Pancreas (tissue), 10 donors: ENCODE data around the gene TFAP2A. TPM values are rescaled to one million over a fixed set of nuclear protein-coding genes. Genes with fewer than 3 reads are reported as not detected.

Experiments
- ATAC-seq, 4 donors: fragments of 200-7000 bp; cut with Tn5 transposase; one replicate each; pipeline versions ENCODE4 v1.8.0 to v1.9.1; 2020; ENCODE audit warnings: mild to moderate bottlenecking in 4 of 4, moderate library complexity in 4 of 4
- DNase-seq, 6 donors: peaks; one replicate each; pipeline ENCODE4 v3.0.0-alpha.2; 2020
- FAIRE-seq: peaks from 2 replicates; lab custom pipeline; 2012; peaks lifted over from hg19 to GRCh38; lab: Jason Lieb, UNC
- H3K27ac ChIP-seq, 4 donors: fragments of 200-600 bp; sonication (generic); 1 replicate in 3 of 4; 2 replicates in 1 of 4; pipeline versions ENCODE4 v1.5.0 to v1.8.0; 2020
- H3K27me3 ChIP-seq, 4 donors: fragments of 200-600 bp; one replicate each; pipeline ENCODE4 v1.8.0; 2021
- H3K36me3 ChIP-seq, 3 donors: fragments of 200-600 bp; sonication (generic) in 1 of 3; one replicate each; pipeline versions ENCODE4 v1.5.0 to v1.8.0; 2020 to 2021
- H3K4me1 ChIP-seq, 3 donors: fragments of 200-600 bp; one replicate each; pipeline ENCODE4 v1.8.0; 2021
- H3K4me3 ChIP-seq, 4 donors: fragments of 200-600 bp; sonication (generic) in 2 of 4; one replicate each; pipeline versions ENCODE4 v1.5.0 to v1.8.0; 2020 to 2021
- H3K9me3 ChIP-seq, 4 donors: fragments of 200-600 bp; one replicate each; pipeline ENCODE4 v1.8.0; 2021
- WGBS, 2 donors: extraction: QIAGEN DNeasy Blood & Tissue Kit; methylation state at CpG; one replicate each; pipeline ENCODE4 v1.1.7; 2013; 5-methylcytosine and 5-hydroxymethylcytosine counted together
- intact Hi-C, 3 donors: fragments of 100-400 bp; cut with DNase I; formaldehyde crosslinking; loops; one replicate each; pipeline versions ENCODE4 v1.11.1 to v1.14.2; 2022
- polyA plus RNA-seq, 2 donors: library from polyadenylated mRNA; stranded (reverse); fragments of 200-250 nt; gene quantifications; one replicate each; pipeline ENCODE4 v1.2.3, GENCODE V29; 2013
- total RNA-seq, 6 donors: library from RNA; stranded (reverse); fragmentation: NEBNext Ultra II Directional in 4 of 6; extraction: Animal tissue kit (Norgen Biotek cat#: 25700) in 4 of 6; gene quantifications; one replicate each; pipeline versions ENCODE4 v1.2.1 to v1.2.4, GENCODE V29; 2021 to 2023
- TF ChIP-seq, protein P1 (sequence below), 4 donors: fragments of 200-600 bp; sonication (generic) in 3 of 4; IDR thresholded peaks; one replicate each; pipeline versions ENCODE4 v1.5.0 to v1.8.0; 2021; ENCODE audit warnings: antibody characterized with exemption in 4 of 4
- donor health status: healthy with polysubstance abuse.
- donor health status: DM: no; HTN: no; CAD: no; lungs with moderate emphysema.
- donor health status: DM: no; HTN: no; CAD: no.
- donor health status: control.
- donor health status: control.
- donor health status: Bipolar disorder and iron deficiency.
- donor health status: DM: yes; HTN: yes; CAD: no.
- donor health status: DM: no; HTN: no; CAD: no.
- donor health status: DM: no; HTN: no; CAD: no.
- donor health status: DM: yes; HTN: yes; CAD: no.

The TFAP2A gene
- total and polyA plus RNA-seq, 8 donors = 0.12 to 1.3 (median 0.23) TPM

DNA sequence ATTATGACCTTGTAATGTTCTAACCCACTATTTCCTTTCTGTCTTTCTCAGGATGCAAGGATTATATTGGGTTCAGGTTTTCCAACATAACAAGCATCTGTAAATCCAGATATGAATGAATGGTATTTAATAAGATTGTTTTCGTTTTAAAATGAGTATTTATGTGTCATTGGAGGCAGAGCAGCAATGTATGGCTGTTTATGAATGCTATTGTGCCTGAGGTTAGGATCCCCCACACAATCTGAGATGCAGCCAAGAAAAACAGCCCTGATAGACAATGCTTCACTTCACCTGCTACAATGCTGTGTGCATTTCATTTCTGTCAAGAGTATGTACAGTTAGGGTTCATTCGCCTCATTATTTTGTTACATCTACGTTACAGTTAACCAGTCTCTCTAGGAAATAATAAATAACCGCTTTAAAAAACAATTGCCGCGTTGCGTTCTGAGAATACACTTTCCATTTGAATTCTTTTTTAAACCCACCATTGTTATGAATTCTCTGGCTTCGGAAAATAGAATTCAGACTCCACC, 19.6 kb downstream of the TFAP2A start:
- no peaks in the 10 kb centered on the region for H3K4me1 ChIP-seq
- TF ChIP-seq, protein P1, sequence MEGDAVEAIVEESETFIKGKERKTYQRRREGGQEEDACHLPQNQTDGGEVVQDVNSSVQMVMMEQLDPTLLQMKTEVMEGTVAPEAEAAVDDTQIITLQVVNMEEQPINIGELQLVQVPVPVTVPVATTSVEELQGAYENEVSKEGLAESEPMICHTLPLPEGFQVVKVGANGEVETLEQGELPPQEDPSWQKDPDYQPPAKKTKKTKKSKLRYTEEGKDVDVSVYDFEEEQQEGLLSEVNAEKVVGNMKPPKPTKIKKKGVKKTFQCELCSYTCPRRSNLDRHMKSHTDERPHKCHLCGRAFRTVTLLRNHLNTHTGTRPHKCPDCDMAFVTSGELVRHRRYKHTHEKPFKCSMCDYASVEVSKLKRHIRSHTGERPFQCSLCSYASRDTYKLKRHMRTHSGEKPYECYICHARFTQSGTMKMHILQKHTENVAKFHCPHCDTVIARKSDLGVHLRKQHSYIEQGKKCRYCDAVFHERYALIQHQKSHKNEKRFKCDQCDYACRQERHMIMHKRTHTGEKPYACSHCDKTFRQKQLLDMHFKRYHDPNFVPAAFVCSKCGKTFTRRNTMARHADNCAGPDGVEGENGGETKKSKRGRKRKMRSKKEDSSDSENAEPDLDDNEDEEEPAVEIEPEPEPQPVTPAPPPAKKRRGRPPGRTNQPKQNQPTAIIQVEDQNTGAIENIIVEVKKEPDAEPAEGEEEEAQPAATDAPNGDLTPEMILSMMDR (IDR thresholded peaks at IDR 0.05) = no peak
- intact Hi-C loops = no loop called here
- no peak overlapping the region for H3K27ac ChIP-seq
- H3K4me3 ChIP-seq = no peak overlapping the region
- no peak for DNase-seq
- no peaks in the 10 kb centered on the region for H3K9me3 ChIP-seq
- FAIRE-seq = no peak
- WGBS, 2 donors = 3% methylated on average over 8 of the region's 8 CpGs
- peaks cover 5 to 99% (median 36%) of the 10 kb centered on the region in 4 donors for H3K27me3 ChIP-seq
- no peak for ATAC-seq
- no peaks in the 10 kb centered on the region for H3K36me3 ChIP-seq

DNA sequence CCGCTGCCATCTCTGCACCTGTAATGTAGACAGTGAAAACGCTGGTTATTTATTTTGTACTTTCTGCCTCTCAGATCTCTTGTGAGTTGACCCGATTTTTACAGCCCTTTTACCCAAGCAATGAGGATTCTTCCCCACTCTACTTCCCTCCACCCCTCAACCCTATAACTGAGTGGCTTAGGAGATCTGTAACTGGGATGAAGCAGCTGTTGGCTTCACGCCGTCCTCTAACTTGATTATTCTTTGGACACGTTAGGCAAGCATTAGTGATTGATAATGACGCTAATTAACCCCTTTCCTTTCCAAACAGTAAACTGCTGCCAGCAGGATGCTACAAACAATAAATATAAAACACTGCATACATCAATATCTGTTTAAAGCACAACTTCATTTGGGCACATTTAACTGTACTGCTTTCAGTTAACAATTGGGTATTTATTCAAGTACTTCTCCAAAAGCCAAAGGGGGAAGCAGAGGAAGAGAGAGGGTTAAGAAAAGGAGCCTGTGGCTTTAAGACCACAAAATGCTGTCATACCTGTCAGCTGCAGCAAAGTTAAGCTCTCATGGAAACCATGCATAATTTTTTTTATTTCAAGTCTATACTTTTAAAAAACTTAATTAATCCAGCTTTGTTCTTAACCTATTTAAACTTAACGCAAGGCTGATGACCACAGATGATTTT, 21.2 kb downstream of the TFAP2A start:
- ATAC-seq = no peak

DNA sequence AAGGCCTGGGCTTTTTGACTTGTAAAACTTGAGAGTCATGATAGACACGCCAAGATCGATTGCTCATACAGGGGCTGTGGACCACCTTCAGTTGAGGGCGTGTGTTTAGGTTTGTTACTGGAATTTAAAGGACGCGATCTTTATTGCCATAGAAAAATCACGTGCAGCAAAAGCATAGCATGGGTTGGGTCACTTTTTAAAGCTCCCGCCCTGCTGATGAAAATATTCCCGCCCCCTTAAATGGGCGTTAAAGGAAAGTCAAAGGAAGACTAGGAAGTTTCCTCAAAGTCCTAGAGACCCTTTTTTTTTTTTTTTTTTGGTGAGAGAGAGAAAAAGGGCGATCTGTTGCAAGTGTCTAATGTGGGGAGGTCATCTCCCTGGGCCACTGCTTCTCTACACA, 23.1 kb downstream of the TFAP2A start:
- Histone ChIP-seq H3K27ac (no peak overlapping the region), H3K36me3 (no peaks in the 10 kb centered on the region), H3K9me3 (no peaks in the 10 kb centered on the region), H3K4me1 (no peaks in the 10 kb centered on the region), H3K27me3 (peaks cover 5 to 93% (median 32%) of the 10 kb centered on the region in 4 donors), H3K4me3 (no peak overlapping the region)
- FAIRE-seq (no peak), DNase-seq (no peak), ATAC-seq (no peak)
- 8 to 10% methylated on average over 10 of the region's 10 CpGs for WGBS, 2 donors
- intact Hi-C loops = no loop called here
- TF ChIP-seq, protein P1 (IDR thresholded peaks at IDR 0.05) = no peak

More for the DNA sequence above, 21.2 kb downstream of the TFAP2A start:
- no peak for FAIRE-seq
- WGBS, 2 donors = 2% methylated on average over 8 of the region's 8 CpGs
- no peak for DNase-seq
- no peak overlapping the region for H3K4me3 ChIP-seq
- TF ChIP-seq, protein P1 (IDR thresholded peaks at IDR 0.05) = no peak
- no peaks in the 10 kb centered on the region for H3K36me3 ChIP-seq
- H3K27me3 ChIP-seq = peaks cover 5 to 97% (median 41%) of the 10 kb centered on the region in 4 donors
- H3K27ac ChIP-seq = no peak overlapping the region
- H3K9me3 ChIP-seq = no peaks in the 10 kb centered on the region
- no peaks in the 10 kb centered on the region for H3K4me1 ChIP-seq
- intact Hi-C loops = no loop called here

DNA sequence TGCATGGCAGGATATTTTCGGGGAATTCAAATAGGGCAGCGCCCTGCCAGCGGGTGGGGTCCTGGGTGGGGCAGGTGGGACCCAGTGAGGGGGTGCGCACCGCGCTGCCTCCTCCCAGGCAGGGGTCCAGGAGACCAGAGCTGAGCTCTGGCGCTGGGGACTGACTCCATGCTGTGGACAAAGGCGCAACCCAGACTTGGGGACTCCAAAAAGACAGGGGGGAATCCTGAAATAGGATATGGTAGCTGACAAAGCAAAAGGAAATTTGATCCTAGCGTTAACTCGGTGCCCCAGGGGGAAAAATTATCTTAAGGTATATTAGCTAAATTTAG, 23.6 kb downstream of the TFAP2A start:
- 4 to 5% methylated on average over 10 of the region's 10 CpGs for WGBS, 2 donors
- H3K27me3 ChIP-seq = peaks cover 5 to 91% (median 30%) of the 10 kb centered on the region in 4 donors
- H3K4me1 ChIP-seq = no peaks in the 10 kb centered on the region
- FAIRE-seq = no peak
- DNase-seq = no peak
- H3K4me3 ChIP-seq = no peak overlapping the region
- no peaks in the 10 kb centered on the region for H3K36me3 ChIP-seq
- H3K27ac ChIP-seq = no peak overlapping the region
- intact Hi-C loops = no loop called here
- TF ChIP-seq, protein P1 (IDR thresholded peaks at IDR 0.05) = no peak
- ATAC-seq = no peak
- no peaks in the 10 kb centered on the region for H3K9me3 ChIP-seq
